GM23338 (cell line): ENCODE data around the gene ZNF746. TPM values are rescaled to one million over a fixed set of nuclear protein-coding genes. Genes with fewer than 3 reads are reported as not detected.

Experiments
- ATAC-seq: fragments of 200-7000 bp; cut with Tn5 transposase; 3 replicates; pipeline ENCODE4 v1.9.1; 2020
- DNase-seq: peaks from one replicate; pipeline ENCODE4 v3.0.0-alpha.2; 2015; ENCODE audit warnings: low spot score
- H2AFZ ChIP-seq: fragments of 200-600 bp; sonication (generic); 2 replicates; pipeline ENCODE4 v1.8.0; 2016; ENCODE audit warnings: antibody characterized with exemption, mild to moderate bottlenecking, moderate library complexity
- H3F3A ChIP-seq: fragments of 200-600 bp; sonication (generic); replicated peaks from 2 replicates; pipeline ENCODE4 v1.8.0; 2017; ENCODE audit warnings: antibody characterized with exemption, mixed run types, low read depth
- H3K27ac ChIP-seq: fragments of 200-600 bp; sonication (generic); 2 replicates; pipeline ENCODE4 v1.6.1; 2016; ENCODE audit warnings: low read depth
- H3K27me3 ChIP-seq: fragments of 200-600 bp; sonication (generic); 2 replicates; pipeline ENCODE4 v1.8.0; 2016; ENCODE audit warnings: mild to moderate bottlenecking, mixed run types, moderate library complexity; ENCODE audit not compliant: insufficient read depth
- H3K36me3 ChIP-seq: fragments of 200-600 bp; sonication (generic); 2 replicates; pipeline ENCODE4 v1.8.0; 2016; ENCODE audit warnings: mild to moderate bottlenecking; ENCODE audit not compliant: insufficient read depth
- H3K4me1 ChIP-seq: fragments of 200-600 bp; sonication (generic); 2 replicates; pipeline ENCODE4 v1.8.0; 2016; ENCODE audit warnings: mild to moderate bottlenecking, moderate library complexity; ENCODE audit not compliant: insufficient read depth
- H3K4me2 ChIP-seq: fragments of 200-600 bp; sonication (generic); 2 replicates; pipeline ENCODE4 v1.7.1; 2017; ENCODE audit warnings: mixed run types
- H3K4me3 ChIP-seq: fragments of 200-600 bp; sonication (generic); 2 replicates; pipeline ENCODE4 v1.6.1; 2016; ENCODE audit warnings: mixed run types
- H3K79me2 ChIP-seq: fragments of 200-600 bp; sonication (generic); replicated peaks from 2 replicates; pipeline ENCODE4 v1.8.0; 2017; ENCODE audit warnings: mild to moderate bottlenecking; ENCODE audit not compliant: insufficient read depth
- H3K9me2 ChIP-seq: fragments of 200-600 bp; sonication (generic); 2 replicates; pipeline ENCODE4 v1.8.0; 2017; ENCODE audit not compliant: insufficient read depth
- H4K20me1 ChIP-seq: fragments of 200-600 bp; sonication (generic); replicated peaks from 2 replicates; pipeline ENCODE4 v1.8.0; 2017; ENCODE audit warnings: mild to moderate bottlenecking; ENCODE audit not compliant: insufficient read depth
- H3K27ac Mint-ChIP-seq: 2 replicates; pipeline ENCODE4 v1.8.0; 2020; ENCODE audit warnings: inconsistent platforms, mild to moderate bottlenecking, moderate library complexity, mixed read lengths
- H3K27me3 Mint-ChIP-seq: 3 replicates; pipeline ENCODE4 v1.8.0; 2022; ENCODE audit warnings: low read depth, mild to moderate bottlenecking, moderate library complexity, mixed read lengths, inconsistent platforms; ENCODE audit not compliant: insufficient read depth, poor library complexity
- H3K36me3 Mint-ChIP-seq: 3 replicates; pipeline ENCODE4 v1.8.0; 2021; ENCODE audit warnings: low read depth, mild to moderate bottlenecking, inconsistent platforms, moderate library complexity, mixed read lengths
- H3K4me1 Mint-ChIP-seq: 3 replicates; pipeline ENCODE4 v1.8.0; 2020; ENCODE audit warnings: mild to moderate bottlenecking, inconsistent platforms, mixed read lengths
- H3K4me3 Mint-ChIP-seq: 3 replicates; pipeline ENCODE4 v1.8.0; 2021; ENCODE audit warnings: moderate library complexity, mild to moderate bottlenecking, inconsistent platforms, mixed read lengths
- H3K9me3 Mint-ChIP-seq: 3 replicates; pipeline ENCODE4 v1.8.0; 2020; ENCODE audit warnings: moderate library complexity, mild to moderate bottlenecking, inconsistent platforms, mixed read lengths
- CREB1 ChIP-seq: fragments of 250-450 bp; sonication (Bioruptor Pico); IDR thresholded peaks from 2 replicates; pipeline ENCODE4 v1.5.0; 2020; ENCODE audit warnings: low read depth, mild to moderate bottlenecking, moderate library complexity
- EZH2 ChIP-seq: fragments of 200-600 bp; sonication (generic); IDR thresholded peaks from one replicate; pipeline ENCODE4 v1.8.0; 2017; ENCODE audit warnings: antibody characterized with exemption, mild to moderate bottlenecking, low read depth; ENCODE audit not compliant: unreplicated experiment
- EZH2phosphoT487 ChIP-seq: fragments of 200-600 bp; sonication (generic); IDR thresholded peaks from one replicate; pipeline ENCODE4 v1.8.1; 2018; ENCODE audit warnings: antibody characterized with exemption; ENCODE audit not compliant: unreplicated experiment
- JUNB ChIP-seq: IDR thresholded peaks from one replicate; pipeline ENCODE4 v1.6.1; 2016; ENCODE audit warnings: antibody characterized with exemption; ENCODE audit not compliant: unreplicated experiment
- NANOG ChIP-seq: IDR thresholded peaks from 2 replicates; pipeline ENCODE4 v1.6.1; 2016; ENCODE audit warnings: antibody characterized with exemption, borderline replicate concordance
- STAT1 ChIP-seq: IDR thresholded peaks from one replicate; pipeline ENCODE4 v1.6.1; 2016; ENCODE audit warnings: antibody characterized with exemption; ENCODE audit not compliant: unreplicated experiment
- ZNF114 ChIP-seq: fragments of 250-450 bp; sonication (Bioruptor Pico); IDR thresholded peaks from 2 replicates; pipeline ENCODE4 v1.5.0; 2020; ENCODE audit warnings: mild to moderate bottlenecking, moderate library complexity
- ZNF331 ChIP-seq: fragments of 250-450 bp; sonication (Bioruptor Pico); IDR thresholded peaks from 2 replicates; pipeline ENCODE4 v1.5.0; 2020; ENCODE audit warnings: low read depth, mild to moderate bottlenecking, moderate library complexity
- polyA plus RNA-seq: library from polyadenylated mRNA; unstranded; fragments of >200 nt; fragmentation: Nextera tagmentation; extraction: Ambion mirVana; gene quantifications from 2 replicates; pipeline ENCODE4 v1.2.1, GENCODE V29; 2016
- total RNA-seq: library from RNA; depleted of rRNA; stranded (reverse); fragments of >200 nt; shearing (Covaris generic); gene quantifications from 2 replicates; pipeline ENCODE4 v1.2.3, GENCODE V29; 2014
- TF ChIP-seq, protein P1 (sequence below): IDR thresholded peaks from one replicate; pipeline ENCODE4 v1.6.1; 2018; ENCODE audit warnings: antibody characterized with exemption; ENCODE audit not compliant: unreplicated experiment
- TF ChIP-seq, protein P2 (sequence below): IDR thresholded peaks from 2 replicates; pipeline ENCODE4 v1.6.1; 2016; ENCODE audit warnings: antibody characterized with exemption

Gene ZNF746
- total and polyA plus RNA-seq, 2 experiments from 2014 or later, result 10.0 to 18.6 TPM

DNA sequence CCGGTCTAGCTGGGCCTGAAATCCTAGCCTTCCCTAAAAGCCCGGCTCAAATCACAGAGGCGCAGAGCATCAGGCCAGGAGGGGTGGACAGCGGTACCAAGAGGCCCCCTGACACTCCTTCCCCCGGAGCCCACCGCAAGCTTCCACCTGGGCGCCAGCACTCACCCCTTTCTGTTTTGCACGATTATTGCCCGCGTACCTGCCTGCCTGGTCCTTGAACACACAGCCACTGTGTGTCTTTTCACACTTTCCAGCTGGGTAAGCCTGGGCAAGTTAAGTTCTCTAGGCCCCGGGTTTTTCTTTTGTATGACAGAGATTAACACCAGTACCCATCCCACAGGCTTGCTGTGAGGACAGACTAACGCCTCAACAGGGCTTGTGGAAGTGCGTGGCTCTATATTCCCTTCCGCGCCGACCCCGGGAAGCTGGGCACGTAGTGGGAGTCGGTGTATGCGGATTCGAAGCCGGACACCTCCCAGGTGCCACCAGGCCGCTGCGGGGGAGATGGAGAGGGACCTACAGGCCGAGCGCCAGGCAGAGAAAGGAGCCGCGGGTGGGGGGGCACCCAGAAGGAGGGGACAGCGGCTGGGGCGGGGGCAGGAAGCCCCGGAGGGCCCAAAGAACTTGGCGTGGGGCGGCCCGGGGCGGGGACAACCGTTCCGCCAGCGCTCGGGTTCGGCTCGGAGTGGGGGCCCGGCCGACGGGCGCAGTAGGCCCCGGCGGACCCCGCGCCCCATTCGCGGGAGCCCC is 792 bp downstream of the ZNF746 start (continued):
- TF ChIP-seq, protein P1, sequence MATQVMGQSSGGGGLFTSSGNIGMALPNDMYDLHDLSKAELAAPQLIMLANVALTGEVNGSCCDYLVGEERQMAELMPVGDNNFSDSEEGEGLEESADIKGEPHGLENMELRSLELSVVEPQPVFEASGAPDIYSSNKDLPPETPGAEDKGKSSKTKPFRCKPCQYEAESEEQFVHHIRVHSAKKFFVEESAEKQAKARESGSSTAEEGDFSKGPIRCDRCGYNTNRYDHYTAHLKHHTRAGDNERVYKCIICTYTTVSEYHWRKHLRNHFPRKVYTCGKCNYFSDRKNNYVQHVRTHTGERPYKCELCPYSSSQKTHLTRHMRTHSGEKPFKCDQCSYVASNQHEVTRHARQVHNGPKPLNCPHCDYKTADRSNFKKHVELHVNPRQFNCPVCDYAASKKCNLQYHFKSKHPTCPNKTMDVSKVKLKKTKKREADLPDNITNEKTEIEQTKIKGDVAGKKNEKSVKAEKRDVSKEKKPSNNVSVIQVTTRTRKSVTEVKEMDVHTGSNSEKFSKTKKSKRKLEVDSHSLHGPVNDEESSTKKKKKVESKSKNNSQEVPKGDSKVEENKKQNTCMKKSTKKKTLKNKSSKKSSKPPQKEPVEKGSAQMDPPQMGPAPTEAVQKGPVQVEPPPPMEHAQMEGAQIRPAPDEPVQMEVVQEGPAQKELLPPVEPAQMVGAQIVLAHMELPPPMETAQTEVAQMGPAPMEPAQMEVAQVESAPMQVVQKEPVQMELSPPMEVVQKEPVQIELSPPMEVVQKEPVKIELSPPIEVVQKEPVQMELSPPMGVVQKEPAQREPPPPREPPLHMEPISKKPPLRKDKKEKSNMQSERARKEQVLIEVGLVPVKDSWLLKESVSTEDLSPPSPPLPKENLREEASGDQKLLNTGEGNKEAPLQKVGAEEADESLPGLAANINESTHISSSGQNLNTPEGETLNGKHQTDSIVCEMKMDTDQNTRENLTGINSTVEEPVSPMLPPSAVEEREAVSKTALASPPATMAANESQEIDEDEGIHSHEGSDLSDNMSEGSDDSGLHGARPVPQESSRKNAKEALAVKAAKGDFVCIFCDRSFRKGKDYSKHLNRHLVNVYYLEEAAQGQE, result no peak
- TF ChIP-seq CREB1 (CRISPR knock-in tag) (no peak), STAT1 (no peak), ZNF114 (CRISPR knock-in tag) (no peak), EZH2 (no peak), ZNF331 (CRISPR knock-in tag) (no peak), JUNB (no peak), NANOG (no peak), EZH2phosphoT487 (no peak)
- TF ChIP-seq, protein P2, sequence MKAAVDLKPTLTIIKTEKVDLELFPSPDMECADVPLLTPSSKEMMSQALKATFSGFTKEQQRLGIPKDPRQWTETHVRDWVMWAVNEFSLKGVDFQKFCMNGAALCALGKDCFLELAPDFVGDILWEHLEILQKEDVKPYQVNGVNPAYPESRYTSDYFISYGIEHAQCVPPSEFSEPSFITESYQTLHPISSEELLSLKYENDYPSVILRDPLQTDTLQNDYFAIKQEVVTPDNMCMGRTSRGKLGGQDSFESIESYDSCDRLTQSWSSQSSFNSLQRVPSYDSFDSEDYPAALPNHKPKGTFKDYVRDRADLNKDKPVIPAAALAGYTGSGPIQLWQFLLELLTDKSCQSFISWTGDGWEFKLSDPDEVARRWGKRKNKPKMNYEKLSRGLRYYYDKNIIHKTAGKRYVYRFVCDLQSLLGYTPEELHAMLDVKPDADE, result no peak

DNA sequence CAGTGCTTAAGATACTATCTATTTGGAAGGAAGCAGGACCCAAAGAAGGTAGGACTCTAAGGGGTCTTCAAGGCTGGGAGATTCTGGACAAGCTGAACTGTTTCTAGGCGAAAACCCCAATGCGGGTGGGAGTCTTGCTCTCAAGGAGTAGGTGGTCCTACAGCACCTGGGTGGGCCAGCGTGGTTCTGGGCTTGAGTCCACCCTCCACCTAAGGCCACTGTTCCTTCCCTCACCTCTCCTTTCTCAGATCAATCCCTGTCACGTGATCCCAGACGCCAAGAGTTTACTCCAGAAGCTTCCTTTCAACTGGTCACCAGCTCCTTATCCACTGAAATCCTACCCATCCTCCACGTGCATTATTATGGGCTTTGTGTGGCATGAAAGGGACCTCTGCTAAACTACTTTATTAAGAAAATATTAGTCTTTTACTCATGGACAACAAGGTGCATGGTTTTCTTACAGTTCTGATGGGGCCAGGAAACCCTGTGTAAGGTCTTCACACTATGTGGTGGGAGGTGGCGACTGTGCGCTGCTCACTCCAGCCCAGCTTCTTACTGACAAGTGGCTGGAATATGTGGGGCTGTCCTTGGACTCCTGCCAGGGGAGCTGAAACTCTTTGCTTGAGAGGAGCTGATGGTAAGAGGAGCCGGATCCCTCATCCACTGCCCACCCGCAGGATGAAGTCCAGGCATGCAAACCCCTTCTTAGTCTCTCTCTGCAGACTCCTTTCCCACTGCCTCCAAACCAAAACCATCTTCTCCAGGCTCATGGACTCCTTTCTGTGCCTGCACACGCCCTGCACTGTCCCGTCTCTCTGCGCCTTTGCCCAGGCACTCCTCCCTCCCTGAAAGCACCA is 1.6 kb downstream of the ZNF746 start:
- Histone ChIP-seq H3K27me3 (peaks cover 24% of the 10 kb centered on the region), H3K27ac (no peak overlapping the region), H3K36me3 (peaks cover 10% of the 10 kb centered on the region; the same call in 1 of the 2 replicates), H3K4me2 (peak overlapping the region; percentile 94), H3F3A (no peaks in the 10 kb centered on the region), H3K9me2 (no peaks in the 10 kb centered on the region), H4K20me1 (peaks cover 7% of the 10 kb centered on the region; the same call in 1 of the 2 replicates), H3K79me2 (peaks cover 16% of the 10 kb centered on the region), H2AFZ (no peak overlapping the region), H3K4me3 (peak overlapping the region; percentile 83), H3K4me1 (no peaks in the 10 kb centered on the region)
- H3K27ac Mint-ChIP-seq, result no peak overlapping the region
- TF ChIP-seq EZH2phosphoT487 (no peak), EZH2 (no peak)
- H3K4me1 Mint-ChIP-seq, result peaks cover 13% of the 10 kb centered on the region
- H3K36me3 Mint-ChIP-seq, result peaks cover 32% of the 10 kb centered on the region
- no peak for ATAC-seq
- DNase-seq, result no peak
- H3K9me3 Mint-ChIP-seq, result no peaks in the 10 kb centered on the region
- H3K4me3 Mint-ChIP-seq, result peak overlapping the region; percentile 95
- H3K27me3 Mint-ChIP-seq, result peaks cover 17% of the 10 kb centered on the region
